ENCODE results near the gene MCAT. TPM values are rescaled to one million over a fixed set of nuclear protein-coding genes. Genes with fewer than 3 reads are reported as not detected.

The MCAT gene, protein sequence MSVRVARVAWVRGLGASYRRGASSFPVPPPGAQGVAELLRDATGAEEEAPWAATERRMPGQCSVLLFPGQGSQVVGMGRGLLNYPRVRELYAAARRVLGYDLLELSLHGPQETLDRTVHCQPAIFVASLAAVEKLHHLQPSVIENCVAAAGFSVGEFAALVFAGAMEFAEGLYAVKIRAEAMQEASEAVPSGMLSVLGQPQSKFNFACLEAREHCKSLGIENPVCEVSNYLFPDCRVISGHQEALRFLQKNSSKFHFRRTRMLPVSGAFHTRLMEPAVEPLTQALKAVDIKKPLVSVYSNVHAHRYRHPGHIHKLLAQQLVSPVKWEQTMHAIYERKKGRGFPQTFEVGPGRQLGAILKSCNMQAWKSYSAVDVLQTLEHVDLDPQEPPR
- polyA plus RNA-seq, result 10.2 TPM

- no peaks in the 10 kb centered on the region for H3K36me3 Mint-ChIP-seq
- H3K9me3 Mint-ChIP-seq, result no peaks in the 10 kb centered on the region
- peak within 1 kb of the TSS; percentile 86 to 95 (median 92) for H3K4me3 Mint-ChIP-seq
- no peaks in the 10 kb centered on the region for H3K27me3 Mint-ChIP-seq
- H3K27ac Mint-ChIP-seq, result peak within 1 kb of the TSS; percentile 81 to 96 (median 96)
- peaks cover 10 to 22% (median 18%) of the 10 kb centered on the region in 3 donors for H3K4me1 Mint-ChIP-seq
Measured at GRCh38 chr22:43142880-43143562, at the start of gene MCAT. Gene MCAT (minus strand): TSS chr22:43143398. CDS start chr22:43143348, 50 bp downstream.

- Mint-ChIP-seq H3K4me1 (peaks cover 0 to 3% (median 2%) of the 10 kb centered on the region in 3 donors), H3K36me3 (no peaks in the 10 kb centered on the region), H3K4me3 (peak overlapping the region in 1 of 4 donors; percentile 37), H3K9me3 (peaks cover 0 to 7% (median 0%) of the 10 kb centered on the region in 3 donors), H3K27ac (peak overlapping the region in 1 of 3 donors; percentile 23), H3K27me3 (peaks cover 4% of the 10 kb centered on the region)
Measured at GRCh38 chr22:43191831-43192230, 48.6 kb upstream of the MCAT start.

DNA sequence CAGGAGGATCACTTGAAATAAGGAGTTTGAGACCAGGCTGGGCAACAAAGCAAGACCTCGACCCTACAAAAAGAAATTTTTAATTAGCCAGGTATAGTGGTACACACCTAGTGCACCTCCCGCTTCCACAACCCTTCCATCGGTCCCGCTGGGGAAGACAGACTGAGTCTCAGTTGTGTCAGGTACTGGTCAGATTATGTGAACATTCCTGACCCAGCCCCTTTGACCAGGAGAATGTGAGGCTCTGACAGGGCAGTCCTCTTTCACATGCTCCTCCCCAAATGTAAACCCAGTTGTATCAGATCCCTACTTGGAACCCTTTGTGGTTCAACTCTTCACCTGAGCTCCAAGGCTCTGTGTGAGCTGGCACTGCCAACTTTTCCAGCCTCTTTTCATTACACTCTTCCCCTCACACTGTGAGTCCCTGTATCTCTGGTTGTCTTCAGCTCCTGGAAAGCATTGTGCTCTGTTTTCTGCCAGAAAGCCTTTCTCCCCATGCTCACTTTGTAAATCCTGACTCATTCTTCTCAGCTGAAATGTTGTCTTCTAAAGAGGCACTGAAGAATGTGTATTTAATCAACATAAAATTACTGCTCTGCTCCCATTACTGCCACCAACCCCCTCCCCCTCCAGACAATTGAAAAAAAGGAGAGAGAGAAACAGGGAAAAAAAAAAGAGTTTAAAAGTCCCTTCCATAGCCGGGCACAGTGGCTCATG, 45.8 kb upstream of the MCAT start:
- H3K4me1 Mint-ChIP-seq, result peaks cover 0 to 7% (median 5%) of the 10 kb centered on the region in 3 donors
- H3K36me3 Mint-ChIP-seq, result no peaks in the 10 kb centered on the region
- H3K4me3 Mint-ChIP-seq, result peak overlapping the region in 3 of 4 donors; percentile 65 to 84 (median 82)
- H3K9me3 Mint-ChIP-seq, result peaks cover 0 to 7% (median 0%) of the 10 kb centered on the region in 3 donors
- peaks cover 1% of the 10 kb centered on the region for H3K27me3 Mint-ChIP-seq
- H3K27ac Mint-ChIP-seq, result peak overlapping the region in 2 of 3 donors; percentile 74 to 84

- peak overlapping the region; percentile 81 to 96 (median 92) for H3K4me3 Mint-ChIP-seq
- H3K27ac Mint-ChIP-seq, result peak overlapping the region; percentile 97 to 100 (median 98)
- H3K4me1 Mint-ChIP-seq, result peaks cover 0 to 8% (median 5%) of the 10 kb centered on the region in 3 donors
- no peaks in the 10 kb centered on the region for H3K27me3 Mint-ChIP-seq
- H3K36me3 Mint-ChIP-seq, result no peaks in the 10 kb centered on the region
- H3K9me3 Mint-ChIP-seq, result peaks cover 0 to 7% (median 0%) of the 10 kb centered on the region in 3 donors
Measured at GRCh38 chr22:43187171-43188099, 44.2 kb upstream of the MCAT start.

- H3K36me3 Mint-ChIP-seq, result peaks cover 2% of the 10 kb centered on the region
- H3K4me3 Mint-ChIP-seq, result peak within 1 kb of the TSS; percentile 81 to 96 (median 92)
- H3K27me3 Mint-ChIP-seq, result no peaks in the 10 kb centered on the region
- H3K4me1 Mint-ChIP-seq, result peaks cover 0 to 8% (median 7%) of the 10 kb centered on the region in 3 donors
- H3K27ac Mint-ChIP-seq, result peak within 1 kb of the TSS; percentile 97 to 100 (median 98)
- peaks cover 0 to 4% (median 0%) of the 10 kb centered on the region in 3 donors for H3K9me3 Mint-ChIP-seq
Measured at GRCh38 chr22:43186272-43187170, 43.3 kb upstream of the MCAT start, which contains the start of gene TTLL12. Gene TTLL12 (minus strand): TSS chr22:43187134. CDS start chr22:43187069, 65 bp downstream.

DNA sequence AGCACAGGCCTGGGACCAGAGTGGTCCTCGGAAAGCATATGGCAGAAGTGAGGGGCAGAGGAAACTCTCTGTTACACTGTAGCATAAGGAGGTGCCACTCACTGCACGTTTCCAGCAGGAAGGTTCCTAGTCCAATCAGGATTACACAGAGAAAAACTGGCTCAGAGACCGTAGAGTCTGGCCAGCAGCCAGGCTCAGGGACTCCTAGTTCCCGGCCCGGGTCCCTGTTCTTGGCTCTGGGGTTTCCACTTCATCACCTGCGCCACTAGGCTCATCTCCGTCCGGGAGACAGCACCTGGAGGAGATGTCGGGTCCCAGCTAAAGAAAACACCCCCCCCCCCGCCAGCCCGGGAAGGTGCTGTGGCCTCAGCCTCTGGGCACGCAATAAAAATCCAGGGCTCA, 42.7 kb upstream of the MCAT start:
- Mint-ChIP-seq H3K27ac (peak overlapping the region in 2 of 3 donors; percentile 81 to 92), H3K27me3 (no peaks in the 10 kb centered on the region), H3K4me3 (peak overlapping the region; percentile 55 to 79 (median 73)), H3K9me3 (no peaks in the 10 kb centered on the region), H3K4me1 (peaks cover 0 to 8% (median 7%) of the 10 kb centered on the region in 3 donors), H3K36me3 (peaks cover 2% of the 10 kb centered on the region)

DNA sequence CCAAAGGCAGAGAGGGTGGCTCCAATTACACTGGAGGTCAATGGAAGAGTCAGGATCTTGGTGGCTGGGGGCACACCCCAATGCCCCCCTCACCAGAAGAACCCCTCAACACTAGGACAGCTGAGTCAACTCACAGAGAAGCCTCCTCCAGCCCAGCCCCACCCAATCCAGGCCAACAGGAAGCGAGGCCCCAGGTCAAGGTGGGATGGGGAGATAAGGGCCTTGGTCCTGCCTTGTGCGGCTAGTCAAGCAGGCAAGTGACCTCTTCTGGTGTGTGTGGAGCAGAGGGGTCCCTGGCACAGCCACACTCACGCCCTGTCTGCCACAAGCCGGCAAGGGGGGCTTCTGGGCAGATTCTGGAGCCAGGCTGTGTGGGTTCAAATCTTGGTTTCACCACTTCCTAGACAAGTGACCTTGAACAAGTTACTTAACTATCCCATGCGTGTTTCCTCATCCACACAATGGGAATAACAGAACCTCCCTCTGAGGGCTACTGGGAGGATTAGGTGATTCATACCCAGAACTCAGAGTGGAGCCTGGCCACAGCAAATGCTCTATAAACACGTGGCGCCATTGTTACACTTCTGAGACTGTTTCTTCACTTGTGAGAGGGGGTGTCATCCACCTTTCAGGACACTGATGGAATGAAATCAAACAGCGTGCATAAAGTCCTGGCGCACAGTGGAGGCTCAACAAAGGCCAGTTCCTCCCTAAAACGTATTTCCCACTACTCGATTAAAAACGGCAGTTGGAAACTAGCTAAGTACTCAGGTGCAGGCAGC, 40.5 kb upstream of the MCAT start:
- no peaks in the 10 kb centered on the region for H3K27me3 Mint-ChIP-seq
- H3K4me3 Mint-ChIP-seq, result peak overlapping the region in 2 of 4 donors; percentile 68 to 71
- peaks cover 4% of the 10 kb centered on the region for H3K36me3 Mint-ChIP-seq
- H3K9me3 Mint-ChIP-seq, result no peaks in the 10 kb centered on the region
- peak overlapping the region in 1 of 3 donors; percentile 92 for H3K27ac Mint-ChIP-seq
- peaks cover 0 to 6% (median 5%) of the 10 kb centered on the region in 3 donors for H3K4me1 Mint-ChIP-seq

DNA sequence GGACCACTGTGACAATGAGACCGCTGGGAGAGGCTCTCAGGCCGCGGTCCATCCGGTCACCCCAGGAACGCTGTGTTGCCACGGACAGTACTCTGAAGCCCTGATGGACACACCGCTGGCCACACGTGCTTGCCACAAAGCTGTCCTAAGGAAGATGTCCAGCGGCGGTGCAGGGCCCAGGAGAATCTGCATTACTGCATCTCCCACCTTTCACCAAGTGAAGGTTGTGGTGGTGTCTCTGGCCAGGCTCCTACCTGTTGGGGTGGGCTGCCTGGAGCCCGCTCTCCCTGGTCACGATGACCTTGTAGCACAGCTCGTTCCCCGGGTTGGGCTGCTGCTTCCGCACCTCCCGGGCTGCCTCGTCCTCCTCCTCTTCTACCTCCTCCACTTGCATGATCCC, 39.5 kb upstream of the MCAT start:
- Mint-ChIP-seq H3K36me3 (peaks cover 5% of the 10 kb centered on the region), H3K9me3 (no peaks in the 10 kb centered on the region), H3K27me3 (no peaks in the 10 kb centered on the region), H3K4me3 (no peak overlapping the region), H3K27ac (no peak overlapping the region), H3K4me1 (peaks cover 0 to 6% (median 3%) of the 10 kb centered on the region in 3 donors)

DNA sequence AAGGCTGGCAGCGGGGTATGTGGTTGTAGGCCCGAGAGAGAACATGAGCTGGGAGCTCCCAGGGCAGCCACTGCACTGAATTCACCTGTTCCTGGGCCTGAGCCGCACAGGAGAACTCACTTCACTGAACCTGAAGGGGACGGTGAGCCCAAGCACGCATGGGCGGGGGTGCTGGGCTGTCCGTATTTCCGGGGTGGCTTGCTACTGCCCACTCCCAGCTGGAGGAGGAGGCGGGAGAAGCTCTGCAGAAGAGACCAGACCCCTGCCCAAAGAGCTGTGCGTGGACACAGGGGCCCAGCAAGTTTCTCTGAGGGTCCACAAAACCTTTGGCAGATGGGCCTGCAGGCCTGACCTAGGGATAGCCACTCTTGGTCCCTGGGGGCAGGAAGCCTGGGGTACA, 38.9 kb upstream of the MCAT start:
- no peaks in the 10 kb centered on the region for H3K27me3 Mint-ChIP-seq
- peaks cover 5% of the 10 kb centered on the region for H3K36me3 Mint-ChIP-seq
- H3K27ac Mint-ChIP-seq, result peak overlapping the region in 1 of 3 donors; percentile 23
- H3K4me1 Mint-ChIP-seq, result peaks cover 0 to 8% (median 3%) of the 10 kb centered on the region in 3 donors
- no peaks in the 10 kb centered on the region for H3K9me3 Mint-ChIP-seq
- no peak overlapping the region for H3K4me3 Mint-ChIP-seq

- Mint-ChIP-seq H3K4me3 (peak overlapping the region in 1 of 4 donors; percentile 55), H3K4me1 (peaks cover 0 to 8% (median 3%) of the 10 kb centered on the region in 3 donors), H3K9me3 (no peaks in the 10 kb centered on the region), H3K27me3 (no peaks in the 10 kb centered on the region), H3K27ac (peak overlapping the region in 2 of 3 donors; percentile 28 to 38), H3K36me3 (peaks cover 5% of the 10 kb centered on the region)
Measured at GRCh38 chr22:43181321-43182076, 38.3 kb upstream of the MCAT start.

GRCh38 chr22:43180670-43181069, 37.5 kb upstream of the MCAT start:
- Mint-ChIP-seq H3K27ac (peak overlapping the region in 1 of 3 donors; percentile 28), H3K4me1 (peaks cover 0 to 6% (median 3%) of the 10 kb centered on the region in 3 donors), H3K9me3 (no peaks in the 10 kb centered on the region), H3K27me3 (no peaks in the 10 kb centered on the region), H3K4me3 (no peak overlapping the region), H3K36me3 (peaks cover 7% of the 10 kb centered on the region)

DNA sequence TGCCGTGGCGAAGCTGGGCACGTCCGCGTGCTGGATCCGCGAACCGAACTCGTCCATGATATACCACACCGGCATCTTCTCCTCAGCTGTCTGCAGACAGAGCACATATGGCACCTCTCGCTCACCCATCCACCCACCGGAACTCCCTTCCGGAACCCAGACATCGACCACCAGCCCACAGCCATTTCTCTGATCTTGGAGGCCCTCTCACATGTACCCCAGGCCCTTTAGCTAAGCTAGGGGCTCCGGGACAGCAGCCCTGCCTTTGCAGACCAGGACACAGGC, 36.7 kb upstream of the MCAT start:
- peaks cover 0 to 6% (median 1%) of the 10 kb centered on the region in 3 donors for H3K4me1 Mint-ChIP-seq
- no peaks in the 10 kb centered on the region for H3K27me3 Mint-ChIP-seq
- no peak overlapping the region for H3K4me3 Mint-ChIP-seq
- no peaks in the 10 kb centered on the region for H3K9me3 Mint-ChIP-seq
- H3K27ac Mint-ChIP-seq, result peak overlapping the region in 1 of 3 donors; percentile 83
- peaks cover 7% of the 10 kb centered on the region for H3K36me3 Mint-ChIP-seq
